Measurements from ENCODE around the gene SCTR. TPM values are rescaled to one million over a fixed set of nuclear protein-coding genes. Genes with fewer than 3 reads are reported as not detected.

SCTR gene
- total and polyA plus RNA-seq, 2 of the 8 experiments (the other 6 are each of a cell fraction or from before 2014, with no cell fraction given), result 0.15 TPM; not detected in 1

GRCh38 chr2:119536707-119537106 lies 12.4 kb upstream of the SCTR start:
- H4K5ac ChIP-seq (ENCODE audit: insufficient read length, low read depth, low read length), result no peak overlapping the region
- no peaks in the 10 kb centered on the region for H3K79me1 ChIP-seq (ENCODE audit: low read depth, low read length)
- H3K56ac ChIP-seq (replicated peaks; ENCODE audit: insufficient read length, low read depth, low read length), result no peak overlapping the region
- no peak overlapping the region for H4K8ac ChIP-seq (ENCODE audit: extremely low read depth, insufficient read depth, low read length)
- H3K36me3 ChIP-seq (ENCODE audit: control insufficient read depth in 2 of 4, insufficient read depth in 4 of 4, low read length in 3 of 4), result no peaks in the 10 kb centered on the region
- H2AFZ ChIP-seq (ENCODE audit: low read length), result no peak overlapping the region
- H2BK5ac ChIP-seq (ENCODE audit: low read depth, low read length), result no peak overlapping the region
- CTCF ChIA-PET (ENCODE audit: partially characterized antibody), result interaction anchor here (0.6 to 1.1 kb wide), 2 partner anchors 7 to 10 kb away, joined by 3 read pairs; no protein-coding TSS in a partner anchor
- WGBS, 2 experiments (ENCODE audit: extremely low coverage in 1 of 2, insufficient coverage in 1 of 2, insufficient read length in 1 of 2, insufficient replicate concordance in 2 of 2, low coverage in 1 of 2, low lambda C conversion rate in 2 of 2, missing lambda C conversion rate in 1 of 2), result 95% methylated on average over 1 of the region's 1 CpG; no CpG with 5 or more reads in 1 of the 2 experiments
- H3K4me3 ChIP-seq (ENCODE audit: extremely low read depth in 1 of 4, insufficient read depth in 2 of 4, low read depth in 3 of 4, low read length in 4 of 4), result no peak overlapping the region
- H4K20me1 ChIP-seq (replicated peaks in 1 of 2; ENCODE audit: control insufficient read depth in 1 of 2, insufficient read depth in 2 of 2, low read length in 2 of 2), result no peaks in the 10 kb centered on the region
- H4K91ac ChIP-seq (replicated peaks; ENCODE audit: insufficient read length, low read length), result no peak overlapping the region
- H2BK20ac ChIP-seq (ENCODE audit: low read length), result no peak overlapping the region
- H2AK5ac ChIP-seq (ENCODE audit: low read depth, low read length), result no peak overlapping the region
- no peak overlapping the region for H3K14ac ChIP-seq (ENCODE audit: insufficient read length)
- H3K79me2 ChIP-seq (ENCODE audit: control insufficient read depth in 1 of 2, insufficient read depth in 2 of 2, low read length in 2 of 2), result no peaks in the 10 kb centered on the region
- no peak for DNase-seq (ENCODE audit: low read depth in 1 of 2, low spot score in 2 of 2)
- H2BK120ac ChIP-seq (replicated peaks; ENCODE audit: low read depth, low read length), result no peak overlapping the region
- no peaks in the 10 kb centered on the region for H3K27me3 ChIP-seq (replicated peaks in 1 of 4; ENCODE audit: control insufficient read depth in 3 of 4, extremely low read depth in 1 of 4, insufficient read depth in 3 of 4, low read length in 3 of 4)
- no peak overlapping the region for H3K23ac ChIP-seq (ENCODE audit: insufficient read length)
- H3K4me1 ChIP-seq (replicated peaks in 1 of 4; ENCODE audit: control insufficient read depth in 3 of 4, insufficient read depth in 4 of 4, low read length in 3 of 4), result no peaks in the 10 kb centered on the region
- POLR2A ChIA-PET (ENCODE audit: partially characterized antibody), result no interaction called here
- no peak overlapping the region for H3K4me2 ChIP-seq (ENCODE audit: insufficient read depth in 1 of 2, low read depth in 2 of 2, low read length in 2 of 2)
- no peak overlapping the region for H3K9ac ChIP-seq (replicated peaks in 1 of 4; ENCODE audit: extremely low read depth in 1 of 4, low read depth in 3 of 4, low read length in 3 of 4)
- no peak for FAIRE-seq
- H3K9me3 ChIP-seq (ENCODE audit: insufficient read depth in 2 of 2, low read depth in 1 of 2, low read length in 1 of 2), result peaks cover 0 to 5% of the 10 kb centered on the region in 2 experiments; a peak in 1 of 4 replicates
- H3K23me2 ChIP-seq (ENCODE audit: low read depth, low read length), result no peaks in the 10 kb centered on the region
- no peak overlapping the region for H3K4ac ChIP-seq (replicated peaks; ENCODE audit: insufficient read length, low read depth, low read length)
- no peak overlapping the region for H2BK12ac ChIP-seq (ENCODE audit: low read depth, low read length)
- H3K18ac ChIP-seq (ENCODE audit: extremely low read depth, low read length), result no peak overlapping the region
- no peak overlapping the region for H3K27ac ChIP-seq (ENCODE audit: low read depth, low read length)
- H2BK15ac ChIP-seq (ENCODE audit: low read length), result no peak overlapping the region
- TF ChIP-seq ATF3 (IDR thresholded peaks at IDR 0.05; ENCODE audit: insufficient read depth, low read depth, low read length) (no peak), ZNF274 (IDR thresholded peaks at IDR 0.05; ENCODE audit: borderline replicate concordance, extremely low read depth, low read length) (no peak), CREB1 (IDR thresholded peaks at IDR 0.05) (no peak), GABPA (IDR thresholded peaks at IDR 0.05; ENCODE audit: borderline replicate concordance, insufficient read depth, low read length) (no peak), EP300 (IDR thresholded peaks at IDR 0.05; ENCODE audit: borderline replicate concordance in 1 of 2, low read depth in 2 of 2, low read length in 2 of 2) (no peak), SP1 (IDR thresholded peaks at IDR 0.05; ENCODE audit: low read depth, low read length) (no peak), TAF1 (IDR thresholded peaks at IDR 0.05; ENCODE audit: low read depth, low read length) (no peak), ASH2L (IDR thresholded peaks at IDR 0.05; ENCODE audit: low read length) (no peak), E2F6 (IDR thresholded peaks at IDR 0.05) (no peak), EGR1 (IDR thresholded peaks at IDR 0.05; ENCODE audit: borderline replicate concordance, low read depth, low read length) (no peak), CBX5 (IDR thresholded peaks at IDR 0.05; ENCODE audit: low read depth, low read length) (no peak), CTBP2 (IDR thresholded peaks at IDR 0.05; ENCODE audit: borderline replicate concordance, insufficient read depth, insufficient read length, low read length) (no peak), SAP30 (IDR thresholded peaks at IDR 0.05; ENCODE audit: insufficient read depth, insufficient replicate concordance, low read length) (no peak)

Measured in H1 (cell line).